ENCODE data around the gene NCR2. TPM values are rescaled to one million over a fixed set of nuclear protein-coding genes. Genes with fewer than 3 reads are reported as not detected.

Gene NCR2
- polyA plus RNA-seq, 1 donor, result not detected

Other genes starting within 250 kb of the NCR2 start
- gene TREML1, start 181.3 kb upstream of the NCR2 start, polyA plus RNA-seq (ENCODE audit: insufficient read length), result 0.39 TPM
- 8.4 TPM for gene TREM2, start 172.5 kb upstream of the NCR2 start, polyA plus RNA-seq (ENCODE audit: insufficient read length)
- gene TREML2, start 134.5 kb upstream of the NCR2 start, polyA plus RNA-seq (ENCODE audit: insufficient read length), result 0.08 TPM
- gene TREML4, start 107.3 kb upstream of the NCR2 start, polyA plus RNA-seq (ENCODE audit: insufficient read length), result not detected
- gene TREM1, start 48.9 kb upstream of the NCR2 start, polyA plus RNA-seq (ENCODE audit: insufficient read length), result 0.46 TPM
- gene FOXP4, start 210.8 kb downstream of the NCR2 start, polyA plus RNA-seq (ENCODE audit: insufficient read length), result 20.8 TPM